Measurements from ENCODE around the gene NMNAT2. TPM values are rescaled to one million over a fixed set of nuclear protein-coding genes. Genes with fewer than 3 reads are reported as not detected.

Gene NMNAT2
- total and polyA plus RNA-seq, 2 of the 13 experiments (the other 11 are each of a cell fraction or from before 2014, with no cell fraction given), result not detected

GRCh38 chr1:183407961-183408360, 10.2 kb downstream of the NMNAT2 start:
- H3K27ac ChIP-seq (ENCODE audit: extremely low read length, insufficient read depth, low read length), result no peak overlapping the region
- FAIRE-seq, result no peak
- BruUV-seq (replicated peaks), result no TSS peak
- in situ Hi-C loops (cut with HindIII; ENCODE audit: extremely low pct_ligation_motif_present, low pct_unique_long_range_greater_than_20kb), result no loop called here
- H3K36me3 ChIP-seq (replicated peaks in 1 of 2; ENCODE audit: control insufficient read depth in 1 of 2, insufficient read depth in 2 of 2, low read length in 2 of 2), result no peaks in the 10 kb centered on the region
- ChIA-PET POLR2A (no interaction called here), CTCF (ENCODE audit: low intra/inter-chr PET ratio, low total read pairs) (no interaction called here)
- intact Hi-C loops (cut with micrococcal nuclease; ENCODE audit: unreplicated experiment), result no loop called here
- no peaks in the 10 kb centered on the region for H3K79me2 ChIP-seq (ENCODE audit: insufficient read depth, low read length)
- H2AFZ ChIP-seq (ENCODE audit: low read length), result no peak overlapping the region
- no peak for DNase-seq (ENCODE audit: low spot score)
- H3K4me2 ChIP-seq (ENCODE audit: low read depth, low read length), result no peak overlapping the region
- H3K4me3 ChIP-seq (replicated peaks in 1 of 3; ENCODE audit: insufficient read depth in 1 of 3, low read depth in 2 of 3, low read length in 3 of 3), result no peak overlapping the region
- H3K27me3 ChIP-seq (ENCODE audit: control insufficient read depth in 1 of 2, insufficient read depth in 2 of 2, low read length in 2 of 2), result peaks cover 0 to 3% of the 10 kb centered on the region in 2 experiments; a peak in 1 of 5 replicates
- H3K9ac ChIP-seq (ENCODE audit: insufficient read depth, low read depth, low read length), result no peak overlapping the region
- ATAC-seq, result no peak
- no peaks in the 10 kb centered on the region for H3K9me3 ChIP-seq (ENCODE audit: low read length)
- H3K4me1 ChIP-seq (ENCODE audit: insufficient read depth, low read length), result no peaks in the 10 kb centered on the region
- H4K20me1 ChIP-seq (ENCODE audit: insufficient read depth, low read length), result no peaks in the 10 kb centered on the region
- TF ChIP-seq ZFP36L1 (CRISPR knock-in tag; IDR thresholded peaks at IDR 0.05) (no peak), SMAD1 (CRISPR knock-in tag; IDR thresholded peaks at IDR 0.05; ENCODE audit: borderline replicate concordance, low read depth) (no peak), ZNF772 (CRISPR knock-in tag; IDR thresholded peaks at IDR 0.05) (no peak), HOXD1 (CRISPR knock-in tag; IDR thresholded peaks at IDR 0.05) (no peak), NR1H2 (CRISPR knock-in tag; IDR thresholded peaks at IDR 0.05; ENCODE audit: borderline replicate concordance, low read depth) (no peak), ZNF572 (CRISPR knock-in tag; IDR thresholded peaks at IDR 0.05) (no peak), HOXA3 (CRISPR knock-in tag; IDR thresholded peaks at IDR 0.05) (no peak), FUBP1 (CRISPR knock-in tag; IDR thresholded peaks at IDR 0.05; ENCODE audit: borderline replicate concordance) (no peak), KLF13 (CRISPR knock-in tag; IDR thresholded peaks at IDR 0.05) (no peak)
- 39% methylated on average over 1 of the region's 1 CpG for WGBS (ENCODE audit: low lambda C conversion rate)

All from HepG2 (cell line).